Endothelial cell of umbilical vein (primary cell): ENCODE results near the gene JPH3. TPM values are rescaled to one million over a fixed set of nuclear protein-coding genes. Genes with fewer than 3 reads are reported as not detected.

Source experiments
- BruUV-seq: library from RNA; stranded (reverse); fragments of 400-500 nt; replicated peaks from 2 replicates; lab custom pipeline; 2021; lab: Mats Ljungman, UMichigan
- CTCF ChIA-PET: fragments of 300-600, 350-600 bp; sonication (Branson Sonifier 250); formaldehyde crosslinking; loops from one replicate; lab custom pipeline; 2021; ENCODE audit warnings: antibody characterized with exemption, inconsistent platforms; lab: Charles Lee
- POLR2A ChIA-PET: fragments of 300-600, 350-600 bp; sonication (Branson Sonifier 250); formaldehyde crosslinking; loops from one replicate; lab custom pipeline; 2021; ENCODE audit warnings: antibody characterized with exemption, inconsistent platforms; lab: Charles Lee
- DNase-seq: peaks from one replicate; pipeline ENCODE4 v3.0.0-alpha.2; 2011; ENCODE audit warnings: low read depth, low spot score
- FAIRE-seq: peaks from 2 replicates; lab custom pipeline; 2011; peaks lifted over from hg19 to GRCh38; lab: Jason Lieb, UNC
- H2AFZ ChIP-seq: 2 replicates; pipeline ENCODE4 v1.6.0; 2012; ENCODE audit warnings: low read depth, low read length, control low read depth, inconsistent platforms
- H3K27ac ChIP-seq: 2 replicates; pipeline ENCODE4 v1.5.1; 2011; ENCODE audit warnings: low read depth, mild to moderate bottlenecking, control low read depth, low read length, moderate library complexity; ENCODE audit not compliant: insufficient read depth
- H3K27me3 ChIP-seq, 2 experiments: 2 replicates each; pipeline versions ENCODE4 v1.6.0 to v1.6.1; 2011; ENCODE audit warnings: low read length in 2 of 2, mixed read lengths in 1 of 2; ENCODE audit not compliant: control insufficient read depth in 2 of 2, insufficient read depth in 2 of 2
- H3K36me3 ChIP-seq, 2 experiments: 2 replicates in 1 of 2; 3 replicates in 1 of 2; pipeline ENCODE4 v1.5.1; 2011; ENCODE audit warnings: low read length in 2 of 2, mild to moderate bottlenecking in 1 of 2, moderate library complexity in 1 of 2; ENCODE audit not compliant: control insufficient read depth in 2 of 2, insufficient read depth in 2 of 2; ENCODE audit errors: extremely low read depth in 1 of 2
- H3K4me1 ChIP-seq: 3 replicates; pipeline ENCODE4 v1.5.1; 2011; ENCODE audit warnings: mild to moderate bottlenecking, low read length; ENCODE audit not compliant: control insufficient read depth, insufficient read depth; ENCODE audit errors: extremely low read depth
- H3K4me2 ChIP-seq: 2 replicates; pipeline ENCODE4 v1.6.1; 2011; ENCODE audit warnings: low read length, control low read depth, mixed read lengths; ENCODE audit not compliant: insufficient read depth
- H3K4me3 ChIP-seq, 3 experiments: fragments of 200-600 bp in 1 of 3; sonication (generic), shearing (Covaris generic) in 1 of 3; replicated peaks in 1 of 3; 2 replicates each; pipeline ENCODE4 v1.5.1; 2011 to 2016; ENCODE audit warnings: control low read depth in 3 of 3, low read length in 3 of 3, mild to moderate bottlenecking in 2 of 3, inconsistent platforms in 1 of 3, low read depth in 1 of 3, moderate library complexity in 1 of 3; ENCODE audit not compliant: insufficient read depth in 1 of 3
- H3K79me2 ChIP-seq: 2 replicates; pipeline ENCODE4 v1.6.0; 2012; ENCODE audit warnings: low read length, inconsistent platforms; ENCODE audit not compliant: control insufficient read depth, insufficient read depth
- H3K9ac ChIP-seq: replicated peaks from 2 replicates; pipeline ENCODE3; 2011; ENCODE audit warnings: low read length, control low read depth; ENCODE audit not compliant: insufficient read depth; ENCODE audit errors: extremely low read depth
- H3K9me1 ChIP-seq: replicated peaks from 3 replicates; pipeline ENCODE4 v1.6.0; 2011; ENCODE audit warnings: mild to moderate bottlenecking, low read length; ENCODE audit not compliant: control insufficient read depth, insufficient read depth; ENCODE audit errors: extremely low read depth
- H3K9me3 ChIP-seq: replicated peaks from 2 replicates; pipeline ENCODE4 v1.5.1; 2012; ENCODE audit warnings: low read length, inconsistent platforms; ENCODE audit not compliant: control insufficient read depth, insufficient read depth
- H4K20me1 ChIP-seq: replicated peaks from 2 replicates; pipeline ENCODE3; 2011; ENCODE audit warnings: mild to moderate bottlenecking, low read length; ENCODE audit not compliant: control insufficient read depth, insufficient read depth; ENCODE audit errors: extremely low read depth
- CTCF ChIP-seq, 2 donors: IDR thresholded peaks; 1 replicate in 1 of 2; 2 replicates in 1 of 2; pipeline ENCODE4 v1.5.1; 2011; ENCODE audit warnings: low read length in 2 of 2, mild to moderate bottlenecking in 2 of 2, moderate library complexity in 2 of 2, control low read depth in 1 of 2, inconsistent platforms in 1 of 2, low read depth in 1 of 2; ENCODE audit not compliant: insufficient read depth in 1 of 2; ENCODE audit errors: extremely low read depth in 1 of 2
- EZH2 ChIP-seq: IDR thresholded peaks from 2 replicates; pipeline ENCODE4 v1.6.1; 2012; ENCODE audit warnings: borderline replicate concordance, low read depth, mild to moderate bottlenecking, moderate library complexity, low read length, inconsistent platforms; ENCODE audit not compliant: severe bottlenecking
- FOS ChIP-seq: IDR thresholded peaks from 2 replicates; pipeline ENCODE4 v1.6.1; 2011; ENCODE audit warnings: mild to moderate bottlenecking, low read length, moderate library complexity, borderline replicate concordance; ENCODE audit not compliant: insufficient read depth
- GATA2 ChIP-seq: IDR thresholded peaks from 2 replicates; pipeline ENCODE4 v1.7.0; 2011; ENCODE audit warnings: low read depth, mild to moderate bottlenecking, moderate library complexity, mixed read lengths, low read length; ENCODE audit not compliant: insufficient read length, insufficient read depth
- JUN ChIP-seq: IDR thresholded peaks from 2 replicates; pipeline ENCODE4 v1.6.1; 2011; ENCODE audit warnings: borderline replicate concordance, low read depth; ENCODE audit not compliant: insufficient read length, insufficient read depth
- MAX ChIP-seq: IDR thresholded peaks from 2 replicates; pipeline ENCODE4 v1.6.1; 2011; ENCODE audit not compliant: insufficient read depth, insufficient read length
- MYC ChIP-seq: IDR thresholded peaks from one replicate; pipeline ENCODE4 v1.6.1; 2011; ENCODE audit warnings: mild to moderate bottlenecking, low read depth, low read length
- POLR2A ChIP-seq: IDR thresholded peaks from 2 replicates; pipeline ENCODE4 v1.6.1; 2012; ENCODE audit warnings: low read depth, mild to moderate bottlenecking, control low read depth, low read length
- POLR2AphosphoS5 ChIP-seq: IDR thresholded peaks from 2 replicates; pipeline ENCODE4 v1.6.1; 2012; ENCODE audit warnings: low read depth, mild to moderate bottlenecking, control low read depth, low read length, moderate library complexity; ENCODE audit not compliant: insufficient read depth
- dilution Hi-C: fragments of 300-500 bp; cut with MboI; formaldehyde crosslinking; loops from one replicate; pipeline ENCODE4 v1.15.0; 2019; ENCODE audit warnings: low sequenced_read_pairs; ENCODE audit not compliant: extremely low pct_ligation_motif_present
- intact Hi-C: fragments of 100-400 bp; cut with micrococcal nuclease; formaldehyde crosslinking; loops from one replicate; pipeline ENCODE4 v1.10.0; 2022
- polyA plus RNA-seq, 4 experiments: library from polyadenylated mRNA; depleted of rRNA in 3 of 4; stranded (reverse) in 3 of 4; unstranded in 1 of 4; fragments of >200 nt; gene quantifications; 2 replicates each; pipeline versions ENCODE4 v1.2.1 to v1.2.3, GENCODE V29; 2011 to 2012; ENCODE audit warnings: missing spikeins in 1 of 4
- total RNA-seq: library from RNA; stranded (reverse); gene quantifications from 2 replicates; pipeline ENCODE4 v1.2.3, GENCODE V29; 2021

JPH3 gene
- total and polyA plus RNA-seq, 2 donors (not counting 3 experiments of a cell fraction or from before 2014, with no cell fraction given) = 0.22 to 0.30 TPM

- CTCF ChIA-PET = no interaction called here
These were observed 22.6 kb upstream of the JPH3 start for GRCh38 chr16:87579691-87580090.

GRCh38 chr16:87580855-87581261, 21.4 kb upstream of the JPH3 start:
- no peaks in the 10 kb centered on the region for H3K79me2 ChIP-seq
- H3K9me1 ChIP-seq = no peaks in the 10 kb centered on the region
- DNase-seq (no peak), FAIRE-seq (no peak)
- ChIA-PET CTCF (no interaction called here), POLR2A (no interaction called here)
- H3K9me3 ChIP-seq = no peaks in the 10 kb centered on the region
- dilution Hi-C loops = no loop called here
- intact Hi-C loops = no loop called here
- no peaks in the 10 kb centered on the region for H4K20me1 ChIP-seq
- H3K4me1 ChIP-seq = peaks cover 23% of the 10 kb centered on the region
- H3K27ac ChIP-seq = no peak overlapping the region
- no peaks in the 10 kb centered on the region for H3K36me3 ChIP-seq
- H3K9ac ChIP-seq = no peak overlapping the region
- no peaks in the 10 kb centered on the region for H3K27me3 ChIP-seq
- H3K4me3 ChIP-seq = no peak overlapping the region
- no peak overlapping the region for H2AFZ ChIP-seq
- BruUV-seq = no TSS peak
- no peak for TF ChIP-seq GATA2
- TF ChIP-seq MYC = no peak
- no peak for TF ChIP-seq POLR2A
- TF ChIP-seq POLR2AphosphoS5 = no peak
- no peak for TF ChIP-seq JUN
- TF ChIP-seq EZH2 = no peak
- TF ChIP-seq MAX = no peak
- no peak for TF ChIP-seq CTCF (IDR thresholded peaks at IDR 0.05; ENCODE audit: extremely low read depth in 1 of 2, insufficient read depth in 1 of 2, low read depth in 1 of 2, low read length in 2 of 2)
- TF ChIP-seq FOS = no peak
- no peak overlapping the region for H3K4me2 ChIP-seq

More at GRCh38 chr16:87579691-87580090, 22.6 kb upstream of the JPH3 start:
- no TSS peak for BruUV-seq
- FAIRE-seq = no peak
- dilution Hi-C loops = no loop called here
- Histone ChIP-seq H3K9ac (no peak overlapping the region), H3K79me2 (no peaks in the 10 kb centered on the region), H3K4me1 (peaks cover 22% of the 10 kb centered on the region), H3K9me3 (no peaks in the 10 kb centered on the region), H3K9me1 (no peaks in the 10 kb centered on the region), H2AFZ (no peak overlapping the region), H3K27me3 (no peaks in the 10 kb centered on the region), H3K4me2 (no peak overlapping the region), H3K36me3 (no peaks in the 10 kb centered on the region), H4K20me1 (no peaks in the 10 kb centered on the region), H3K4me3 (no peak overlapping the region), H3K27ac (no peak overlapping the region)
- no peak for DNase-seq
- POLR2A ChIA-PET = interaction anchor here (0.7 kb wide), 1 partner anchor 228 kb away, joined by 4 read pairs; no protein-coding TSS in a partner anchor
- no peak for TF ChIP-seq POLR2A
- no peak for TF ChIP-seq GATA2
- intact Hi-C loops = no loop called here
